Spleen (tissue), 11 donors: ENCODE results near the gene MSH3. TPM values are rescaled to one million over a fixed set of nuclear protein-coding genes. Genes with fewer than 3 reads are reported as not detected.

ENCODE experiments used
- DNase-seq: peaks from one replicate; pipeline ENCODE4 v3.0.0-alpha.2; 2020
- H3K27ac ChIP-seq, 8 donors: fragments of 200-600 bp; sonication (generic) in 7 of 8; 1 replicate in 4 of 8; 2 replicates in 4 of 8; pipeline versions ENCODE4 v1.5.0 to v1.8.0; 2016 to 2021; ENCODE audit warnings: inconsistent platforms in 4 of 8, mild to moderate bottlenecking in 4 of 8, moderate library complexity in 1 of 8
- H3K27me3 ChIP-seq, 7 donors: fragments of 200-600 bp; sonication (generic) in 6 of 7; replicated peaks in 1 of 7; 1 replicate in 4 of 7; 2 replicates in 3 of 7; pipeline versions ENCODE4 v1.5.0 to v1.8.0; 2016 to 2021; ENCODE audit warnings: inconsistent platforms in 3 of 7, mild to moderate bottlenecking in 1 of 7
- H3K36me3 ChIP-seq, 6 donors: fragments of 200-600 bp; sonication (generic) in 5 of 6; 1 replicate in 4 of 6; 2 replicates in 2 of 6; pipeline versions ENCODE4 v1.5.0 to v1.8.0; 2016 to 2021; ENCODE audit warnings: inconsistent platforms in 2 of 6
- H3K4me1 ChIP-seq, 6 donors: fragments of 200-600 bp; sonication (generic) in 5 of 6; 1 replicate in 3 of 6; 2 replicates in 3 of 6; pipeline versions ENCODE4 v1.5.0 to v1.8.0; 2016 to 2021; ENCODE audit warnings: inconsistent platforms in 3 of 6
- H3K4me3 ChIP-seq, 8 donors: fragments of 200-600 bp; sonication (generic) in 7 of 8; 1 replicate in 4 of 8; 2 replicates in 4 of 8; pipeline versions ENCODE4 v1.5.0 to v1.8.0; 2016 to 2021; ENCODE audit warnings: inconsistent platforms in 4 of 8, mild to moderate bottlenecking in 4 of 8, moderate library complexity in 2 of 8
- H3K9me3 ChIP-seq, 8 donors: fragments of 200-600 bp; sonication (generic) in 7 of 8; 1 replicate in 4 of 8; 2 replicates in 4 of 8; pipeline versions ENCODE4 v1.5.0 to v1.8.0; 2016 to 2021; ENCODE audit warnings: inconsistent platforms in 4 of 8
- POLR2A ChIP-seq, 3 donors: fragments of 450-650 bp; IDR thresholded peaks; one replicate each; pipeline ENCODE4 v1.5.1; 2017; ENCODE audit warnings: antibody characterized with exemption in 3 of 3, mild to moderate bottlenecking in 1 of 3
- POLR2AphosphoS5 ChIP-seq, 3 donors: sonication (generic); formaldehyde crosslinking; IDR thresholded peaks; one replicate each; pipeline ENCODE4 v1.5.1; 2017; ENCODE audit warnings: antibody characterized with exemption in 3 of 3
- WGBS, 5 donors: extraction: QIAGEN DNeasy Blood & Tissue Kit in 3 of 5; methylation state at CpG; one replicate each; pipeline versions ENCODE4 v1.1.5 to v1.1.7; 2013 to 2018; 5-methylcytosine and 5-hydroxymethylcytosine counted together
- intact Hi-C: fragments of 100-400 bp; cut with DNase I; formaldehyde crosslinking; loops from one replicate; pipeline ENCODE4 v1.15.0; 2023; ENCODE audit warnings: low total_unique reads
- polyA plus RNA-seq, 3 donors: library from polyadenylated mRNA; stranded (reverse); fragments of 200-250 nt; gene quantifications; one replicate each; pipeline ENCODE4 v1.2.1, GENCODE V29; 2013
- total RNA-seq, 7 donors: library from RNA; depleted of rRNA in 3 of 7; stranded (reverse); fragments of >200 nt in 3 of 7; fragmentation: NEBNext Ultra II Directional in 4 of 7; extraction: Animal tissue kit (Norgen Biotek cat#: 25700) in 4 of 7; gene quantifications; one replicate each; pipeline versions ENCODE4 v1.1.0 to v1.2.1, GENCODE V29; 2016 to 2021
- TF ChIP-seq, protein P1 (sequence below), 11 experiments: fragments of 200-600 bp in 7 of 11; fragments of 450-650 bp in 4 of 11; sonication (generic) in 4 of 11; IDR thresholded peaks in 8 of 11; conservative IDR thresholded peaks in 3 of 11; 1 replicate in 7 of 11; 2 replicates in 4 of 11; pipeline versions ENCODE4 v1.4.0 to v1.8.0; 2016 to 2021; ENCODE audit warnings: antibody characterized with exemption in 11 of 11, inconsistent platforms in 4 of 11, mild to moderate bottlenecking in 1 of 11
- donor health status: healthy with polysubstance abuse.
- donor health status: DM: no; HTN: no; CAD: no; lungs with moderate emphysema.
- donor health status: DM: no; HTN: no; CAD: no.
- donor health status: Bipolar disorder and iron deficiency.
- donor health status: healthy.
- donor health status: DM: no; HTN: no; CAD: no.
- donor health status: DM: yes; HTN: yes; CAD: no.

MSH3 gene
- total and polyA plus RNA-seq, 10 donors = 2.3 to 17.0 (median 14.6) TPM

GRCh38 chr5:80804332-80804731 is 149.9 kb downstream of the MSH3 start:
- no peak for DNase-seq
- WGBS, 5 donors = 92 to 100% (median 98%) methylated on average over 1 of the region's 1 CpG
- Histone ChIP-seq H3K27ac (no peak overlapping the region), H3K4me1 (no peaks in the 10 kb centered on the region), H3K36me3 (peaks cover 0 to 75% (median 2%) of the 10 kb centered on the region in 6 donors), H3K9me3 (no peaks in the 10 kb centered on the region), H3K4me3 (no peak overlapping the region), H3K27me3 (no peaks in the 10 kb centered on the region)
- intact Hi-C loops = no loop called here
- TF ChIP-seq POLR2AphosphoS5 (IDR thresholded peaks at IDR 0.05) (no peak), POLR2A (IDR thresholded peaks at IDR 0.05) (no peak)
- TF ChIP-seq, protein P1, sequence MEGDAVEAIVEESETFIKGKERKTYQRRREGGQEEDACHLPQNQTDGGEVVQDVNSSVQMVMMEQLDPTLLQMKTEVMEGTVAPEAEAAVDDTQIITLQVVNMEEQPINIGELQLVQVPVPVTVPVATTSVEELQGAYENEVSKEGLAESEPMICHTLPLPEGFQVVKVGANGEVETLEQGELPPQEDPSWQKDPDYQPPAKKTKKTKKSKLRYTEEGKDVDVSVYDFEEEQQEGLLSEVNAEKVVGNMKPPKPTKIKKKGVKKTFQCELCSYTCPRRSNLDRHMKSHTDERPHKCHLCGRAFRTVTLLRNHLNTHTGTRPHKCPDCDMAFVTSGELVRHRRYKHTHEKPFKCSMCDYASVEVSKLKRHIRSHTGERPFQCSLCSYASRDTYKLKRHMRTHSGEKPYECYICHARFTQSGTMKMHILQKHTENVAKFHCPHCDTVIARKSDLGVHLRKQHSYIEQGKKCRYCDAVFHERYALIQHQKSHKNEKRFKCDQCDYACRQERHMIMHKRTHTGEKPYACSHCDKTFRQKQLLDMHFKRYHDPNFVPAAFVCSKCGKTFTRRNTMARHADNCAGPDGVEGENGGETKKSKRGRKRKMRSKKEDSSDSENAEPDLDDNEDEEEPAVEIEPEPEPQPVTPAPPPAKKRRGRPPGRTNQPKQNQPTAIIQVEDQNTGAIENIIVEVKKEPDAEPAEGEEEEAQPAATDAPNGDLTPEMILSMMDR (IDR thresholded peaks at IDR 0.05 in 8 of 11, conservative IDR thresholded peaks at IDR 0.05 in 3 of 11) = no peak

GRCh38 chr5:80805038-80805437 is 150.6 kb downstream of the MSH3 start:
- Histone ChIP-seq H3K4me1 (no peaks in the 10 kb centered on the region), H3K4me3 (no peak overlapping the region), H3K36me3 (peaks cover 0 to 69% (median 2%) of the 10 kb centered on the region in 6 donors), H3K27ac (no peak overlapping the region), H3K9me3 (no peaks in the 10 kb centered on the region), H3K27me3 (no peaks in the 10 kb centered on the region)
- intact Hi-C loops = no loop called here
- 91 to 100% (median 98%) methylated on average over 2 of the region's 2 CpGs for WGBS, 5 donors
- TF ChIP-seq POLR2AphosphoS5 (IDR thresholded peaks at IDR 0.05) (no peak), POLR2A (IDR thresholded peaks at IDR 0.05) (no peak)
- TF ChIP-seq, protein P1 (IDR thresholded peaks at IDR 0.05 in 8 of 11, conservative IDR thresholded peaks at IDR 0.05 in 3 of 11) = no peak
- DNase-seq = no peak

- TF ChIP-seq, protein P1 (IDR thresholded peaks at IDR 0.05 in 8 of 11, conservative IDR thresholded peaks at IDR 0.05 in 3 of 11) = no peak
- no peak for TF ChIP-seq POLR2A (IDR thresholded peaks at IDR 0.05)
- TF ChIP-seq POLR2AphosphoS5 (IDR thresholded peaks at IDR 0.05) = no peak
- H3K4me1 ChIP-seq = no peaks in the 10 kb centered on the region
- H3K36me3 ChIP-seq = peaks cover 0 to 53% (median 2%) of the 10 kb centered on the region in 6 donors
- DNase-seq = no peak
- intact Hi-C loops = no loop called here
- no peaks in the 10 kb centered on the region for H3K9me3 ChIP-seq
- H3K27ac ChIP-seq = no peak overlapping the region
- H3K4me3 ChIP-seq = no peak overlapping the region
- no peaks in the 10 kb centered on the region for H3K27me3 ChIP-seq
Observed at GRCh38 chr5:80806929-80807328, 152.5 kb downstream of the MSH3 start.

GRCh38 chr5:80809451-80809850 is 155.0 kb downstream of the MSH3 start:
- no peak for DNase-seq
- Histone ChIP-seq H3K4me1 (no peaks in the 10 kb centered on the region), H3K36me3 (peaks cover 0 to 57% (median 11%) of the 10 kb centered on the region in 6 donors), H3K27ac (no peak overlapping the region), H3K4me3 (no peak overlapping the region), H3K9me3 (no peaks in the 10 kb centered on the region), H3K27me3 (no peaks in the 10 kb centered on the region)
- WGBS, 5 donors = 79 to 92% (median 87%) methylated on average over 3 of the region's 3 CpGs
- TF ChIP-seq, protein P1 (IDR thresholded peaks at IDR 0.05 in 8 of 11, conservative IDR thresholded peaks at IDR 0.05 in 3 of 11) = no peak
- no peak for TF ChIP-seq POLR2AphosphoS5 (IDR thresholded peaks at IDR 0.05)
- no peak for TF ChIP-seq POLR2A (IDR thresholded peaks at IDR 0.05)
- intact Hi-C loops = no loop called here
